Spleen (tissue), 7 donors: ENCODE measurements around the gene P2RX6.

ENCODE experiments used
- CTCF ChIP-seq, 11 experiments: fragments of 200-600 bp in 7 of 11; fragments of 450-650 bp in 4 of 11; sonication (generic) in 4 of 11; IDR thresholded peaks in 8 of 11; conservative IDR thresholded peaks in 3 of 11; 1 replicate in 7 of 11; 2 replicates in 4 of 11; pipeline versions ENCODE4 v1.4.0 to v1.8.0; 2016 to 2021; ENCODE audit warnings: antibody characterized with exemption in 11 of 11, inconsistent platforms in 4 of 11, mild to moderate bottlenecking in 1 of 11
- POLR2A ChIP-seq, 3 donors: fragments of 450-650 bp; IDR thresholded peaks; one replicate each; pipeline ENCODE4 v1.5.1; 2017; ENCODE audit warnings: antibody characterized with exemption in 3 of 3, mild to moderate bottlenecking in 1 of 3
- donor health status: DM: no; HTN: no; CAD: no; lungs with moderate emphysema.
- donor health status: DM: no; HTN: no; CAD: no.
- donor health status: DM: no; HTN: no; CAD: no.

GRCh38 chr22:21067901-21068680 is 53.1 kb downstream of the P2RX6 start:
- TF ChIP-seq CTCF (IDR thresholded peaks at IDR 0.05 in 8 of 11, conservative IDR thresholded peaks at IDR 0.05 in 3 of 11): no peak
- TF ChIP-seq POLR2A (IDR thresholded peaks at IDR 0.05): no peak
